GM19467 (cell line): Measurements from ENCODE around the gene ARHGAP8.
"Not testable (repeated sequence)": the region's sequence is repeated elsewhere in the genome, so short reads cannot be mapped to it uniquely, and the experiment has no call there.

Source experiments
- ATAC-seq: cut with Tn5 transposase; IDR thresholded peaks from one replicate; pipeline ENCODE4 v1.9.1; 2021; ENCODE audit warnings: mild to moderate bottlenecking, moderate library complexity; ENCODE audit not compliant: unreplicated experiment

Gene ARHGAP8

DNA sequence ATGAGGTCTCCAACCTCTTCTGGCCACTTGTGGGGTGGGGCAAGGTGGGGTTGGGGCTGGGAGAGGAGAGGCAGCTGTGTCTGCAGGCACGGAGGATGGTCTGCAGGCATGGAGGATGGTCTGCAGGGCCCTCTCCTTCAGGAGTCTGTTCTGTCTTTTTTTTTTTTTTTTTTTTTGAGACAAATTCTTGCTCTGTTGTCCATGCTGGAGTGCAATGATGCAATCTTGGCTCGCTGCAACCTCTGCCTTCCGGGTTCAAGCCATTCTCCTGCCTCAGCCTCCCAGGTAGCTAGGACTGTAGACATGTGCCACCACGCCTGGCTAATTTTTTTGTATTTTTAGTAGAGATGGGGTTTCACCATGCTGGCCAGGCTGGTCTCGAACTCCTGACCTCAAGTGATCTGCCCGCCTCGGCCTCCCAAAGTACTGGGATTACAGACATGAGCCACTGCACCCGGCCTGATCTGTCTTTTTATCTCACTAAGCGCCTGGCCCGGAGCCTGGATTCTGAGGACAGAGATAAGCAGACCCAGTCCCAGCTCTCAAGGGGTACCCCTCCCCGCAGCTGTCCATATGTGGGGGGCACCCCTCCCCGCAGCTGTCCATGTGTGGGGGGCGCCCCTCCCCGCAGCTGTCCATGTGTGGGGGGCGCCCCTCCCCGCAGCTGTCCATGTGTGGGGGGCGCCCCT, 47.7 kb downstream of the ARHGAP8 start:
- not testable (repeated sequence) for ATAC-seq

DNA sequence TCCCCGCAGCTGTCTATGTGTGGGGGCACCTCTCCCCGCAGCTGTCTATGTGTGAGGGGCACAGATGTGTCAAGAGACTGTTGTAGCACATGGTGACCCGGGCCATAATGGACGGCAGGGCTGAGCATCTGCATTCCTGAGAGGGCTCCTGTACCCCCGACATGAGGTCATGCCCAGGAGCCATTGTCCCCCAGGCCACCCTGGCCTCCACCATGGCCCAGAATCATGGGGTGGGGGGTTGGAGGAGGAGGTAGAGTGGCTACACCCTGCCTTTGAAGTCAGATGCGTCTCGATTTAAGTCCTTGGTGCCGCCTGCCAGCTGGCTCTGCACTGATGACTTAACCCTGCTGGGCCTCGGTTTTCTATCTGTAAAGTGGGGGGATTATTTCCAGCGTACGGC, 49.1 kb downstream of the ARHGAP8 start:
- ATAC-seq: no peak

DNA sequence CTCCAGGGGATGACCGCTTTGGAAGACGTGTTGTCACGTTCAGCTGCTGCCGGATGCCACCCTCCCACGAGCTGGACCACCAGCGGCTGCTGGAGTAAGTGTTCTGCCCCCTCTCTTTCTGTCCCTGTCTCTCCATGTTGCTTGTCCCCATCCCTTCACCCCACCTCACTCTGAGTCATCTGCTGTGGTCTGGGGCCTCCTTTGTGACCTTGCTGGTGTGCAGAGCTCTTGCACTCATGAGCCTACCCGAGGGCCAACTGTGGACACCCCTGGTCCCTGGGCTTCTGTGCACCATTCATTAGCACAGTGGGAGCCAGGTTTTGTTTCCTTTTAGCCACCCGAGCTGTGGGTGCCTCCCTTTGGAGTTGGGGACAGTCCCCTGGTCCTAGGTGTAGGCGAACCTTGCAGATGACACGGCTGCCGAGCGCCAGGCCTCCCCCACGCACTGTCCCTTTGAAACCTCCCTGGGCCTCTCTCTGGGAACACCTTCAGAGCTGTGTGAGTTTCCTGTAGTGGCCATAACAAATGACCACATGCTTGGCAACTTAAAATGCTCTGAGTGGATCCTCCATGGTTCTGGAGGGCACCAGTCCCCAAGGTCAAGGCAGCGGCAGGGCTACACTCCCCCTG, 49.8 kb downstream of the ARHGAP8 start:
- ATAC-seq: no peak

DNA sequence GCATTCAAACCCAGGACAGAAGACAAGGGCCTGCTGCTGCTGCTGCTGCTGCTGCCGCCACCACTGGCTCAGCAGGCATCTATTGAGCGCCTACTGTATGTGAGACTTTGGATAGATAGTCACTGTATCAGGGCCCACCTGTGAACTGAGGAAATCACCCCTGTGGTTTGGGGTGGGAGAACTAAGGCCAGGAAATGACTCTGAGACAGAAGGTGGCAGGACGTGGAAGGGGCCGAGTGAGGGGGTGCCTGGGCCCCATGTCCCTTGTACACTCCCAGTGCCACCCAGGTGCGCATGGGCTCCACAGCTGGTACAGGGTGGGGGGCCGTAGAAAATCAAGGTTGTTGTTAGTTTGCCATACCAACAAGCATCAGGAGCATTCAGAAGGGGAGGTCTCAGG, 50.6 kb downstream of the ARHGAP8 start:
- no peak for ATAC-seq

DNA sequence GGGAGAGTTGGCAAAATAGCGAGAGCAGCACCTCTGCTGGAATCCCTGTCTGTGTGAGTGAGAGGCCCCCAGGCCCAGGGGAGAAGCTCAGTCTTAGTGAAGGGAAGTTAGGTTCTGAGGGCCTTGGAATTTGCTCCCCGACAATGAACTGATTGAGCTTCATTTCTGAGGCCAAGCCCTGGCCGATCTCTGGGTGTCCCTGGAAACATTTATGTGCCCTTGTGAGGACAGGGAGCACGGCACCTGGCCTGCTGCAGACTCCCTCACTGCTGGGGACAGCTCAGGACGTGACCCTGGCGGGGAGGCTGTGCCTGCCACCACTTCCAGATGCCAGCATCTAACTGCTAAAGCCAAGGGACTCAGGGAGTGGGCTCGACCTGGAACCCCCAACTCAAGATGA, 52.0 kb downstream of the ARHGAP8 start:
- no peak for ATAC-seq

DNA sequence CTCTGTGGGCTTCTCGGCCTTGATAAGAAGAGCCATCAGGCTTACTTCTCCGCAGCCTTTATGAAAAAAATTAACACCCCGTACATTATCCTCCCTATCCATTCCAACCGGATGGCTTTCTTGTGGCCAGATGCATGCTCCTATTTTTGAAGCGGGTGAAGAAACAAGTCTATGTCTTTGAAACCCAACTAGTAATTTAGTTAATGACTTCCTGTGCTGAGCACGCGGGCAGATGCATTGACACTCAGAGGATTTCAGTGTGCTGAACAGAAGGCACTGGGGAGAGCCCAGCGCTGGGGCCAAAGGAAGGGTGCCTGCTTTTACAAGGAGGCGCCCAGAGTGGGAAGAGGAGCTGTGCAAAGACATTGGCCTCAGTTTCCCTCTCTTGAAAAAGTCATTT, 53.3 kb downstream of the ARHGAP8 start:
- ATAC-seq: no peak

DNA sequence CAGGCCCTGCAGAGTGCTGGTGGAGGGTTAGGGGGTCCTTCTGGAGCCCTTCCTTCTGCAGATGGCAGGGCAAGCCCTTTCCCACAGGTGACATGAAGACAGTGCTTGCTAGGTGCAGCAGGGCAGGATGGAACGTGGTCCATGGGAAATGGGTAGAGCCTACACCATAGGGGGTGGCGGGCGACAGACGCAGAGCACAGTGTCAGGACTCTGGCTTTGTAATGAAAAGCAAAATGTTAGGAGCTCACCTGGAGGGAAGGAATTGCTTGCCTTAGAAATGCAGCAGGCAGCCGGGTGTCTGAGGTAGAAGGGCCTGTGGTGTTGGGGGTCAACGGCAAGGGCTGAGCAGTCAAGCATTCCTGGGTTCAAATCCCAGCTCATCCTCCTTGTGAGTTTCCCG, 54.9 kb downstream of the ARHGAP8 start:
- no peak for ATAC-seq

DNA sequence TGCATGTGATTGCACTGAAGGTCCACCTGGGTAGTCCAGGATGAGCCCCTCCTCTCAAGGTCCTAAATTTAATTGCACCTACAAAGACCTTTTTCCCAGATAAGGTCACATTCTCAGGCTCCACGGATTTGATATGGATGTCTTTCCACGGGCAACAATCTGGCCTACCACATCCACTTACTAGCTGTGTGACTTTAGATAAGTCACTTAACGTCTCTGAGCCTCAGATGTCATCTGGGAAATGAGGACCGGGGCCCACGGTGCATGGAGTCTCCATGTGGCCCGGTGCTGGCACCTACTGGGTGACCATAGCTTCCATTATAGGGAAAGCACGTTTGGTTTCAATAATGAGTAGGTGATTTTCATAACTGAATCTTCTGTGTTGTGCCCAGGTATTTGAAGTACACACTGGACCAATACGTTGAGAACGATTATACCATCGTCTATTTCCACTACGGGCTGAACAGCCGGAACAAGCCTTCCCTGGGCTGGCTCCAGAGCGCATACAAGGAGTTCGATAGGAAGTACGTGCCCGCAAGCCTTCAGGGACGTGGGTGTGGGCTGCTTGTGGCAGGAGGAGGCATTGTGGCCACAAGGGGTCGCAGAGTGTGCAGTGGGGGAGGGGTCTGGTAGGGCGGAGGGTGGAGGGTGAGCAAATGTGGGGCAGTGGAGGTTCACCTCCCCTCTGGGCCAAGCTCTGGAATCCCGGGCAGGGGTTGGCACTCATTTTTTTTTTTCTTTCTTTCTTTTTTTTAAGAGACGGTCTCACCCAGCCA, 55.7 kb downstream of the ARHGAP8 start:
- no peak for ATAC-seq

DNA sequence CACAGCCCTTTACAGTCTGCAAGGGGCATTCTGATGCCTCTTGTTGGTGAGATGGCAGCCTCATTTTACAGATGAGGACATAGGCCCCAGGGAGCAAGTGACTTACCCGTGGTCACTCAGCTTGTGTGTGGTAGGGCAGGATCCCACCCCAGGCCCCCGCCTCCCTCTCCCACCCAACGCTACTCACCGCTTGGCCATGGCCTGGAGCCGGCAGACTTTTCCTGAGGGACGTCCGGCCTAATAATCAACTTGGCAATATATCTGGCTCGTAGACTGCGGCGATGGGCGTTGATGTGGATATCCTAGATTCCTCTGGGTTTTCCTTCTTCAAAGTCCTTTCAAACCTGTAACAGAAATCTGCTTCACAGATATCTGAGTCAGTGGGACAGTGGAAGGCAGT, 57.1 kb downstream of the ARHGAP8 start:
- ATAC-seq: no peak

DNA sequence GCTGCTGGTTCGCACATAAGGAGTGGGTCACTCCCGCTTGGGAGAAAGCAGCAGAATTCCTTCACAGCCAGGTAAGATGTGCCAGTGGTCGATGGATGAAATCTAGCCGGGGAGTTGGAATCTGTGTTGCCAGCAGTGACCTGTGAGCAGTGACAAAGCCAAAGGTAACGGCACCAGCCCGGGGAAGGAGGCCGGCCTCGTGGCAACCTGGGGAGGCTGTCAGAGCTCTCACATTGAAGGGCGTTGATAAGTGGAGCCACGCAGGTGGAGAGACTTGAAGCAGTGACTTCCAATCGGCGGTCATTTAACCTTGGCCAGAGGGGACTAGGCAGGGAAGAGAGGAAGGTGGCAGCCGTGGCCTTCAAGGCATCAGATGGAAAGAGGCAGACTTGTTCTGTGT, 58.8 kb downstream of the ARHGAP8 start:
- ATAC-seq: no peak

DNA sequence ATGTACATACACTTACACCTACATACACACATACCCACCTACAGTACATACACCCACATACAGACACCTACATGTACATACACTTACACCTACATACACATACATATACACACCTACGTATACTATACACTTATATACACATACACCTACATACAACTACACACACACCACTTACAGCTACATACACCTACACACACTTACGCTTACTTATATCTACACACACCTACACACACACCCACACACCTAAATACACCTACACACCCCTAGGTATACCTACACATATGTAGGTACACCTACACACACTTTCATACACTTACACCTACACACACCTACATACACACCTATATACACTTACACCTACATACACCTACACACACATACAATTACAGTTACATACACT, 61.0 kb downstream of the ARHGAP8 start:
- ATAC-seq: no peak

DNA sequence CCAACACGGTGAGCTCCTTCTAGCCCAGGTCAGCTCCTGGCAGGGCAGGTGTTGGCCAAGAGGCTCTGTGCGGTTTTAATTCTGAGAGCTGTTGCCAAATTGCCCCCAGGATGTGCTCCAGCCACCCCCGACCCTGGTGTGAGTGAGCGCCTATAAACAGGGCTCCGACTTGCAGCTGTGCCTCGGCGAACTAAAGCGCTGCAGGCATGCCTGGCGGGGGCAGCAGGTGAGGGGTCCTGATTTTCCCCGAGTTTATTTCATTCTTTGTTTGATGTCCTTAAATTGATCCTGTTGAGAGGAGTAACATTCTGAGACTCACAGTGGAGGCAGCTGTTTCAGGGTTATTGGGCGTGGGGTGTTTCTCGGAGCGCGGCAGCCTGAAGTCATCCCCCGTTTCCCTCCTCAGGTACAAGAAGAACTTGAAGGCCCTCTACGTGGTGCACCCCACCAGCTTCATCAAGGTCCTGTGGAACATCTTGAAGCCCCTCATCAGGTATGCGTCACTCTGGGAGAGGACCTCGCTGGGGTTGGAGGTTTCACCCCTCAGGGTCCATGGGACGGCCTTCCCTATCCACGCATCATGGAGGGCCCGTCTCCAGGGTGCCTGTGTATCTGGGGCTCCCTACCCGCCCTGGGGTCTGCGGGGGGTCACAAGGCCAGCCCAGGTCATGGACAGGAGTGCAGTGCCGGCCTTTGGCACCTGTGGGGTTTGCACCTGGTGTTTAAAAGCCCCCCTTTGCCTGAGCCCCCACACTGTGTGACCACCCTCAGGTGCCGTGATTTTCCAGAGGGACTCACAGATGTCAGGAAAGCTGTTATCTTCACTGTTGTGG, 62.1 kb downstream of the ARHGAP8 start:
- ATAC-seq: no peak

DNA sequence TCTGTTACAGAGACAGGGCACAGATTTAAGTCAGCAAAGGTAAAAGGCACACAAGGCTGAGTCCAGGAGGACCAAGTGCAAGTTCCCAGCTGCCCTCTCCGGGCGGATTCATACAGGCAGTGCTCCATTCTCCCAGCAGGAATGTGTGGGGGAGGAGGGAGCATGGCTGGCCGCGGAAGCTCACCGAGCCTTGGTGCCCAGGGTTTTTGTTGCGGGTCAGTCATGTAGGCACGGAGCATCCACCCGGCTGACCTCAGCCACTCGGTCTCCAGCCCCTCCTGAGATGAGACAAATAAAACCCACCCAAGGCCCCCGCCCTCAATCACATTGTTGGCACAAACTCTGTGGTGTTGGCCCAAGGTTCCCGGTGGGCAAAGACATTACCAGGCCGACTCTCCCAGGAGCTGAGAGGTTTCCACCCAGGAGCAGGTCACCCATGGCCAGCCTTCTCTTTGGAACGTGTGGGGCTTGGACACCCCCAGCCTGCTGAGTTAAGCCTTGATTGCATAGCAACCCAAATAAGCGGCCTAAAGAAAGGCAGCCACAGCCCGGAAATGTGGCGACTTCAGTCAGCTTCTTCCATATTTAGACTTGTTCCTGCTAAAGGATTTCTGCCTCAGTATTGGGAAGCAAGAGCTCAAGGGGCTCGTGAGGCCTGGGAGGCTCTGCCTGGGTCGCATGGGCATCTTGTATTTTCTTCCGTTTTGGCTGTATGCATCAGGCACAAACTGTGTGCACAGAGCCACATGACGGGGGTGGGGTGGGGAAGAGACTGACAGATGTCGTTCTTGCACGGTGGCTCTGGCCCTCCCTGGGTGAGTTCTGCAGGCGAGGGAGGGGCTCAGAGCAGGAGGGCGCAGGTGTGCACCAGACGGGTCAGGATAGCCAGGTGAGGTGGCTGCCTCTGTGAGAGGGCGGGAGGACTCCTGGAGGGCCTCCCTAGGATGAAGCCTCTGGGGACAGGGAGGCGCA, 63.0 kb downstream of the ARHGAP8 start:
- ATAC-seq: no peak

DNA sequence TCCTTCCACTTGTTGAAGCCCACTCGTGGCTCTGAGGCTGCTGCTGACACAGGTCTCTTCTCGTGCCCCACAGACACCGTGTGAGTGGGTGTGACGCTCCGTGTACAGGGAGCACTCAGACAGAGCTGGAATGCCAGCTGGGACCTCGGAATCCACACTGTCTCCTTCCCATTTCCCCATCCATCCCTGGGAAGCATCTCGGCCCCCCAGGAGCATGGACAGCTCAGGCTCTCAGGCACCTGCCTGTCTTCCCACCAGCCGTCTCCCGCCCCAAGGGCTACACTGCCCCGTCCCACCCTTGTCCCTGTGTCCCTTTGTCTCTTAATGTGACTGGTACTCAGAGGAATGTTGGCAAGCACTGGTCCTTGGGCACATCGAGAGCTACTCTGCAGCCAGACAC, 63.8 kb downstream of the ARHGAP8 start:
- no peak for ATAC-seq

DNA sequence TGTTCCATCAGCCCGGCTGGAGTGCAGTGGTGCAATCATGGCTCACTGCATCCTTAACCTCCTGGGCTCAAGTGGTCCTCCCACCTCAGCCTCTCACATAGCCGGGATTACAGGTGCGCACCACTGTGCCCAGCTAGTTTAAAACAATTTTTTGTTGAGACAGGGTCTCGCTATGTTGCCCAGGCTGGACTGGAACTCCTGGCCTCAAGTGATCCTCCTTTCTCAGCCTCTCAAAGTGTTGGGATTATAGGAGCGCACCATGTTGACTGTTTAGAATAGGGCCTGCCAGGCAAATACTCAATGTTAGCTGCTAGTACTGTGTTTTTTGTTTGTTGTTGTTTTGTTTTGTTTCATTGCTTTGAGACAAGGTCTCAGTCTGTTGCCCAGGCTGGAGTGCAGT, 66.4 kb downstream of the ARHGAP8 start:
- no peak for ATAC-seq

DNA sequence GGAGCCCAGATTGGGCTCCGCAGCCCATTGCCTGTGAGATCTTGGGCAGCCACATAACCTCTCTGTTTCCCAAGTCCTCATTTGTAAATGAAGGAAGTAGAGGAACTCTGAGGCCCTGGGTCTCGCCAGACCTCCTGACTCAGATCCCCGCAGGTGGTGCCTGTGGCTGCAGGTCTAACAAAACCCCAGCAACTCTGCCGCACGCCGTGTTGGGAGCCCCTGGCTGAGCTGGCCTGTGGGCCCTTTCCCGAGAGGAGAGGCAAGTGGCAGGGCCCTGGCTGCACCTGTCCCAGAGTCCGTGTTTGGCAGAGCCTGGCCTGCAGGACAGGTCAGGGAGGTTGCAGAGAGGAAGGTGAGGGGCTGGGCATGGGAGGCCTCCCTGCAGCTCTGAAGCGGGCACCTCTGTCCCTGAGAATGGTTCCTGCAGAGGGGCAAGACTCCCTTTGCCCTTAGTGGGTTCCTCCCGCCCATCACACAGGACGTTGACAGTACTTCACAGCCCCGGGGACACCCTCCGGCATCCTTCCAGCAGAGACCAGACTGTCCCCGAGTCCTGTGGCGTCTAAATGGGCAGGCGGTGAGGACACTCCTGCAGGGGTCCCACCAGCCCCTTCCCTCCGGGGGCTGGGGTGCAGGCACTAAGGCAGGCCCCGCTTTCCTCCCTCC, 67.7 kb downstream of the ARHGAP8 start:
- no peak for ATAC-seq

DNA sequence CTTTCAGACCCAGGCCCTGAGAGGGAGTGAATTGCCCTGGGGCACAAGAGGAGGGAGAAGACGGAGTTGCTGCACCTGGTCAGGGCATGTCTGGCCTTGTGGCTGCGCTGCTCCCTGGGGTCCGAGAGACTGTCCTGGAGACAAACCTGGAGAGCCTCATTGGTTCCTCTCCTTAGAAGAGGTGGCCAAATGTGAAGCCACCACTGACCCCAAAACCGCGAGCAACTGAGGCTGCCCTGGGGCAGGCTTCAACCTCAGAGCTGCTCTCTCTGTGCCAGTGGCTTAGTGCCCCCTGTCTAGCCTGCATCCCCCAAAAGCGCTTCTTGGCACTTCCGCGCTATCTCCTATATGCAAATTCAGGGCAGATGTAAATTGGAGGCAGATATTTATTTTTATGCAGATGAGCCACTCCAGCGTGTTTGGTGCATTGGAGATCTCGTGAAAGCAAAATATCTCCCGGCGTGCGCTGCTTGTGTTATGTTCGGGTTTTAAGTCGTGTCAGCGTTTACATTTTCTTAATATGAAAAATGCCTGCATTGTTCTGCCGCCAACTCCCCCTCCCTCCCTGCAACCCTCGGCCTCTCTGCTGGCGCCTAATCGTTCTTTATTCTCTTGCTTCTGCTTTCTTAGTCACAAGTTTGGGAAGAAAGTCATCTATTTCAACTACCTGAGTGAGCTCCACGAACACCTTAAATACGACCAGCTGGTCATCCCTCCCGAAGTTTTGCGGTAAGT, 69.5 kb downstream of the ARHGAP8 start:
- ATAC-seq: no peak

DNA sequence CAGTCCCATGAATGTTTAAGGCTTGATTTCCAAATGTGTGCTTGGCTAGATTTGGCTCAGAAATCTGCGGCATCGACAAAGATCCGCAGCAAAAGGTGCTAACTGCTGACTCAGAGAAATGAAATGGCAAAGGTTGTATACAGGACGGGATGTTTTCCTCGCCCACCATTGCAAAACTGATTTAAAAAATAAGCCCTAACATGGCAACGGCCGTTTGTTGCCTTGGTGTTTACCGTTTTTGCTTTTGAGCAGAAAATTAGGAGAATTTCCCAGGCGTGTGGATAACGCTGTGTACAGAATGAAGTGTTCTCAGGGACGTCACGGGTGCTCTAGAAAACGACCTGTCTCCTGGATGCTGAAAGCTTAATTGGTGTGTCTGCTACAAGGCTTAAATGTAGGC, 70.2 kb downstream of the ARHGAP8 start:
- no peak for ATAC-seq

DNA sequence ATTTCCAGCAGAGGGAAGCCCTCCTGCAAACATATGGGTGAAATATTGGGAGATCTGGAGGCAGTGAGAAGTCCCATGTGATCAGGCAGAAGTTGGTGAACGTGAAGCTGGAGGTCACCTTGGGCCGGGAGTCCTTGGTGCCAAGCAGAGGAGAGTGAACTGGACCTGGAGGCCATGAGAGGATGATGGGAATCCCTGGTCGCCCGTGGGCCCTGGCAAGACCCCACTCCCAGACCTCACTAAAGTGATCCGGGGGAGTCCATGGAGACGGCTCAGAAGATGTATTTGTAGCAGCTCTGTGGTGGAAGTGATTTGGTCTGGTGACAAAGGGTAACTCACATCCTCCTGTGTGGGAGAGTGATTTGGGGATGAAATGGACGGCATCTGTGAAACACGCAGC, 71.0 kb downstream of the ARHGAP8 start:
- no peak for ATAC-seq
